Embryonic facial prominence (tissue), 1 donor: ENCODE data around the gene CACNG6.

Source experiments
- DNase-seq: peaks from one replicate; pipeline ENCODE4 v3.0.0-alpha.2; 2016; ENCODE audit errors: extremely low spot score

CACNG6 gene

GRCh38 chr19:54045771-54046170 is 54.3 kb downstream of the CACNG6 start:
- no peak for DNase-seq

GRCh38 chr19:54047616-54048015 is 56.2 kb downstream of the CACNG6 start:
- DNase-seq: no peak
